HepG2 (cell line): ENCODE measurements around the gene DOCK4. TPM values are rescaled to one million over a fixed set of nuclear protein-coding genes. Genes with fewer than 3 reads are reported as not detected.

ENCODE experiments used
- ATM ChIP-seq: fragments of 450-650 bp; IDR thresholded peaks from 2 replicates; pipeline ENCODE4 v1.7.1; 2017; ENCODE audit warnings: mild to moderate bottlenecking, borderline replicate concordance
- CC2D1A ChIP-seq: sonication (generic); formaldehyde crosslinking; IDR thresholded peaks from 2 replicates; pipeline ENCODE4 v1.8.1; 2023; ENCODE audit warnings: mild to moderate bottlenecking, missing genetic modification reagents
- CREBL2 ChIP-seq: sonication (generic); formaldehyde crosslinking; IDR thresholded peaks from 2 replicates; pipeline ENCODE4 v1.8.1; 2023; ENCODE audit warnings: missing genetic modification reagents, mild to moderate bottlenecking, borderline replicate concordance
- ELF1 ChIP-seq: sonication (generic); formaldehyde crosslinking; IDR thresholded peaks from 2 replicates; pipeline ENCODE4 v1.4.0; 2020; ENCODE audit warnings: missing genetic modification reagents
- ELF3 ChIP-seq: IDR thresholded peaks from 2 replicates; pipeline ENCODE4 v1.6.1; 2016; ENCODE audit warnings: missing genetic modification reagents, missing compliant biosample characterization
- FOXK2 ChIP-seq: fragments of 450-650 bp; IDR thresholded peaks from 2 replicates; pipeline ENCODE4 v1.6.1; 2016
- HNRNPH1 ChIP-seq: fragments of 200-400 bp; formaldehyde crosslinking; optimal IDR thresholded peaks from 2 replicates; pipeline ENCODE3; 2017; ENCODE audit warnings: mild to moderate bottlenecking, low read depth, low read length
- ISX ChIP-seq: sonication (generic); formaldehyde crosslinking; conservative IDR thresholded peaks from 2 replicates; pipeline ENCODE4 v1.5.0; 2020; ENCODE audit warnings: missing genetic modification reagents
- JUNB ChIP-seq: sonication (generic); formaldehyde crosslinking; IDR thresholded peaks from 2 replicates; pipeline ENCODE4 v1.8.0; 2022; ENCODE audit warnings: missing genetic modification reagents, mild to moderate bottlenecking, borderline replicate concordance
- KDM6A ChIP-seq: IDR thresholded peaks from 2 replicates; pipeline ENCODE4 v1.6.1; 2016; ENCODE audit warnings: low read depth
- MED1 ChIP-seq: sonication (generic); formaldehyde crosslinking; IDR thresholded peaks from 2 replicates; pipeline ENCODE4 v1.4.0; 2020; ENCODE audit warnings: missing genetic modification reagents
- MTA1 ChIP-seq: sonication (generic); formaldehyde crosslinking; IDR thresholded peaks from 2 replicates; pipeline ENCODE4 v1.4.0; 2020; ENCODE audit warnings: missing genetic modification reagents, mild to moderate bottlenecking, borderline replicate concordance
- PAX8 ChIP-seq: sonication (generic); formaldehyde crosslinking; IDR thresholded peaks from 2 replicates; pipeline ENCODE4 v1.8.0; 2022; ENCODE audit warnings: mild to moderate bottlenecking, missing genetic modification reagents, borderline replicate concordance
- PAXIP1 ChIP-seq: sonication (generic); formaldehyde crosslinking; conservative IDR thresholded peaks from 2 replicates; pipeline ENCODE4 v1.4.0; 2020; ENCODE audit warnings: mild to moderate bottlenecking, missing genetic modification reagents, moderate library complexity
- PHB2 ChIP-seq: fragments of 450-650 bp; IDR thresholded peaks from 2 replicates; pipeline ENCODE4 v1.6.1; 2018; ENCODE audit not compliant: partially characterized antibody
- RNF2 ChIP-seq: fragments of 450-650 bp; conservative IDR thresholded peaks from 2 replicates; pipeline ENCODE4 v1.6.1; 2016; ENCODE audit warnings: low read depth
- SSRP1 ChIP-seq: IDR thresholded peaks from 2 replicates; pipeline ENCODE4 v1.6.1; 2016; ENCODE audit warnings: control low read depth
- TBX3 ChIP-seq: fragments of 450-650 bp; IDR thresholded peaks from 2 replicates; pipeline ENCODE4 v1.6.1; 2017; ENCODE audit warnings: antibody characterized with exemption, mild to moderate bottlenecking, inconsistent platforms, borderline replicate concordance
- TOE1 ChIP-seq: sonication (generic); formaldehyde crosslinking; IDR thresholded peaks from 2 replicates; pipeline ENCODE4 v1.4.0; 2020; ENCODE audit warnings: mild to moderate bottlenecking, missing genetic modification reagents
- ZBTB46 ChIP-seq: sonication (generic); formaldehyde crosslinking; IDR thresholded peaks from 2 replicates; pipeline ENCODE4 v1.4.0; 2020; ENCODE audit warnings: mild to moderate bottlenecking, missing genetic modification reagents, borderline replicate concordance
- ZFX ChIP-seq: sonication (generic); formaldehyde crosslinking; IDR thresholded peaks from 2 replicates; pipeline ENCODE4 v1.4.0; 2020; ENCODE audit warnings: mild to moderate bottlenecking, low read depth, missing genetic modification reagents, moderate library complexity
- ZIK1 ChIP-seq: sonication (generic); formaldehyde crosslinking; IDR thresholded peaks from 2 replicates; pipeline ENCODE4 v1.5.0; 2020; ENCODE audit warnings: mild to moderate bottlenecking, low read depth, missing genetic modification reagents, borderline replicate concordance
- ZNF121 ChIP-seq: sonication (generic); formaldehyde crosslinking; IDR thresholded peaks from 2 replicates; pipeline ENCODE4 v1.5.0; 2020; ENCODE audit warnings: mild to moderate bottlenecking, missing genetic modification reagents
- ZNF160 ChIP-seq: sonication (generic); formaldehyde crosslinking; IDR thresholded peaks from 2 replicates; pipeline ENCODE4 v1.8.0; 2022; ENCODE audit warnings: mild to moderate bottlenecking, inconsistent platforms, missing genetic modification reagents
- ZNF879 ChIP-seq: sonication (generic); formaldehyde crosslinking; IDR thresholded peaks from 2 replicates; pipeline ENCODE4 v1.8.1; 2023; ENCODE audit warnings: missing genetic modification reagents
- ZSCAN5A ChIP-seq: sonication (generic); formaldehyde crosslinking; IDR thresholded peaks from 2 replicates; pipeline ENCODE4 v1.8.0; 2022; ENCODE audit warnings: mild to moderate bottlenecking, missing genetic modification reagents, borderline replicate concordance
- polyA plus RNA-seq, 8 experiments: library from polyadenylated mRNA; depleted of rRNA in 3 of 8; stranded (reverse) in 7 of 8; unstranded in 1 of 8; fragments of >200 nt; fragmentation: Illumina TruSeq in 4 of 8; extraction: Trizol in 4 of 8; gene quantifications; 2 replicates each; pipeline versions ENCODE4 v1.2.1 to v1.2.3, GENCODE V29; 2011 to 2016; ENCODE audit warnings: low read depth in 4 of 8, missing spikeins in 1 of 8, mixed read lengths in 1 of 8; ENCODE audit not compliant: insufficient read depth in 1 of 8
- total RNA-seq, 5 experiments: library from RNA; depleted of rRNA; stranded (reverse); fragments of >200 nt; fragmentation: Illumina TruSeq; extraction: Trizol; gene quantifications; 2 replicates each; pipeline ENCODE4 v1.2.3, GENCODE V29; 2016; ENCODE audit warnings: low read depth in 1 of 5

The DOCK4 gene
- total and polyA plus RNA-seq, 2 of the 13 experiments (the other 11 are each of a cell fraction or from before 2014, with no cell fraction given), result 13.5 to 17.4 TPM

- TF ChIP-seq PAX8 (no peak), PAXIP1 (CRISPR knock-in tag) (peak; percentile 52), CREBL2 (CRISPR knock-in tag) (no peak), ZNF160 (CRISPR knock-in tag) (no peak), JUNB (no peak), ZBTB46 (no peak), TBX3 (no peak), ATM (no peak), ZFX (CRISPR knock-in tag) (peak; percentile 28; the same call in 1 of the 2 replicates), ELF3 (peak; percentile 73), CC2D1A (CRISPR knock-in tag) (no peak), ZSCAN5A (CRISPR knock-in tag) (no peak), HNRNPH1 (no peak), ELF1 (CRISPR knock-in tag) (peak; percentile 76), PHB2 (no peak), ZNF121 (CRISPR knock-in tag) (no peak), ZIK1 (CRISPR knock-in tag) (no peak), MED1 (peak; percentile 77), KDM6A (no peak), ZNF879 (CRISPR knock-in tag) (no peak), ISX (CRISPR knock-in tag) (no peak), TOE1 (no peak), MTA1 (CRISPR knock-in tag) (no peak), RNF2 (no peak), FOXK2 (no peak), SSRP1 (CRISPR knock-in tag) (no peak)
Observed at GRCh38 chr7:112129655-112130323, 76.4 kb downstream of the DOCK4 start (continued).
